Suprapubic skin (tissue), 4 donors: ENCODE measurements around the gene HAUS7. TPM values are rescaled to one million over a fixed set of nuclear protein-coding genes. Genes with fewer than 3 reads are reported as not detected.

Source experiments
- DNase-seq, 2 donors: peaks; one replicate each; pipeline ENCODE4 v3.0.0-alpha.2; 2019; ENCODE audit warnings: low spot score in 2 of 2
- H3K27ac ChIP-seq: fragments of 200-600 bp; sonication (generic); one replicate; pipeline ENCODE4 v1.5.1; 2019
- H3K27me3 ChIP-seq: fragments of 200-600 bp; sonication (generic); one replicate; pipeline ENCODE4 v1.5.1; 2019
- H3K36me3 ChIP-seq: fragments of 200-600 bp; sonication (generic); one replicate; pipeline ENCODE4 v1.5.1; 2019
- H3K4me1 ChIP-seq: fragments of 200-600 bp; sonication (generic); one replicate; pipeline ENCODE4 v1.5.1; 2019
- H3K4me3 ChIP-seq: fragments of 200-600 bp; sonication (generic); one replicate; pipeline ENCODE4 v1.5.1; 2019; ENCODE audit warnings: mild to moderate bottlenecking
- H3K9me3 ChIP-seq: fragments of 200-600 bp; sonication (generic); one replicate; pipeline ENCODE4 v1.5.1; 2019
- CTCF ChIP-seq, 2 donors: fragments of 200-600 bp in 1 of 2; fragments of 450-650 bp in 1 of 2; sonication (generic) in 1 of 2; IDR thresholded peaks; one replicate each; pipeline ENCODE4 v1.5.1; 2016 to 2019; ENCODE audit warnings: antibody characterized with exemption in 2 of 2, mild to moderate bottlenecking in 1 of 2, moderate library complexity in 1 of 2
- EP300 ChIP-seq: sonication (generic); formaldehyde crosslinking; IDR thresholded peaks from one replicate; pipeline ENCODE4 v1.6.1; 2017; ENCODE audit warnings: antibody characterized with exemption
- POLR2A ChIP-seq, 2 donors: fragments of 450-650 bp; IDR thresholded peaks; one replicate each; pipeline ENCODE4 v1.6.1; 2017; ENCODE audit warnings: antibody characterized with exemption in 2 of 2, mild to moderate bottlenecking in 2 of 2, moderate library complexity in 2 of 2
- POLR2AphosphoS5 ChIP-seq, 3 donors: sonication (generic); formaldehyde crosslinking; IDR thresholded peaks; one replicate each; pipeline ENCODE4 v1.6.1; 2017; ENCODE audit warnings: antibody characterized with exemption in 3 of 3
- WGBS: methylation state at CpG from one replicate; pipeline ENCODE4 v1.1.5; 2018; 5-methylcytosine and 5-hydroxymethylcytosine counted together
- total RNA-seq, 4 donors: library from RNA; depleted of rRNA; stranded (reverse); fragments of >200 nt; gene quantifications; one replicate each; pipeline ENCODE4 v1.1.0, GENCODE V29; 2016

HAUS7 gene
- total RNA-seq, 4 donors from 2014 or later, result 16.4 to 43.4 (median 18.9) TPM

- no peaks in the 10 kb centered on the region for H3K27me3 ChIP-seq
- H3K9me3 ChIP-seq, result no peaks in the 10 kb centered on the region
- no peaks in the 10 kb centered on the region for H3K36me3 ChIP-seq
- H3K4me3 ChIP-seq, result no peak overlapping the region
- H3K4me1 ChIP-seq, result peaks cover 51% of the 10 kb centered on the region
- H3K27ac ChIP-seq, result no peak overlapping the region
- no peak for DNase-seq
- 97% methylated on average over 5 of the region's 10 CpGs for WGBS
- TF ChIP-seq EP300, result no peak
- no peak for TF ChIP-seq POLR2A (IDR thresholded peaks at IDR 0.05)
- TF ChIP-seq POLR2AphosphoS5 (IDR thresholded peaks at IDR 0.05), result no peak
- TF ChIP-seq CTCF (IDR thresholded peaks at IDR 0.05), result no peak
Measured at GRCh38 chrX:153473126-153473525, 2.8 kb upstream of the HAUS7 start.

- no peak overlapping the region for H3K27ac ChIP-seq
- WGBS, result 63% methylated on average over 9 of the region's 11 CpGs
Measured at GRCh38 chrX:153471663-153472280, 1.4 kb upstream of the HAUS7 start.

GRCh38 chrX:153469811-153470410, 465 bp downstream of the HAUS7 start:
- 33% methylated on average over 15 of the region's 32 CpGs for WGBS
- TF ChIP-seq POLR2AphosphoS5 (IDR thresholded peaks at IDR 0.05) (no peak), EP300 (no peak), POLR2A (IDR thresholded peaks at IDR 0.05) (no peak), CTCF (IDR thresholded peaks at IDR 0.05) (no peak)
- DNase-seq, result no peak
- H3K4me3 ChIP-seq, result peak overlapping the region; percentile 56
- H3K4me1 ChIP-seq, result peaks cover 19% of the 10 kb centered on the region
- H3K9me3 ChIP-seq, result no peaks in the 10 kb centered on the region
- H3K27ac ChIP-seq, result peak overlapping the region; percentile 62
- no peaks in the 10 kb centered on the region for H3K27me3 ChIP-seq
- no peaks in the 10 kb centered on the region for H3K36me3 ChIP-seq

More at GRCh38 chrX:153471663-153472280, 1.4 kb upstream of the HAUS7 start:
- Histone ChIP-seq H3K36me3 (no peaks in the 10 kb centered on the region), H3K4me1 (peaks cover 37% of the 10 kb centered on the region), H3K4me3 (no peak overlapping the region), H3K9me3 (no peaks in the 10 kb centered on the region), H3K27me3 (no peaks in the 10 kb centered on the region)
- DNase-seq, result no peak
- TF ChIP-seq CTCF (IDR thresholded peaks at IDR 0.05), result no peak
- no peak for TF ChIP-seq POLR2AphosphoS5 (IDR thresholded peaks at IDR 0.05)
- TF ChIP-seq POLR2A (IDR thresholded peaks at IDR 0.05), result no peak
- TF ChIP-seq EP300, result no peak

- TF ChIP-seq POLR2AphosphoS5 (IDR thresholded peaks at IDR 0.05), result no peak
- no peak for TF ChIP-seq POLR2A (IDR thresholded peaks at IDR 0.05)
- no peak for TF ChIP-seq CTCF (IDR thresholded peaks at IDR 0.05)
- no peak for TF ChIP-seq EP300
- Histone ChIP-seq H3K27ac (no peak overlapping the region), H3K36me3 (peaks cover 3% of the 10 kb centered on the region), H3K4me1 (peaks cover 12% of the 10 kb centered on the region), H3K27me3 (no peaks in the 10 kb centered on the region), H3K4me3 (no peak overlapping the region), H3K9me3 (no peaks in the 10 kb centered on the region)
- 80% methylated on average over 9 of the region's 12 CpGs for WGBS
- no peak for DNase-seq
Measured at GRCh38 chrX:153468008-153468580, 2.3 kb downstream of the HAUS7 start.

GRCh38 chrX:153465691-153466380, 4.5 kb downstream of the HAUS7 start:
- Histone ChIP-seq H3K36me3 (peaks cover 3% of the 10 kb centered on the region), H3K4me3 (no peak overlapping the region), H3K27me3 (no peaks in the 10 kb centered on the region), H3K9me3 (no peaks in the 10 kb centered on the region), H3K27ac (no peak overlapping the region), H3K4me1 (peaks cover 12% of the 10 kb centered on the region)
- TF ChIP-seq CTCF (IDR thresholded peaks at IDR 0.05) (no peak), POLR2AphosphoS5 (IDR thresholded peaks at IDR 0.05) (no peak), EP300 (no peak), POLR2A (IDR thresholded peaks at IDR 0.05) (no peak)
- 85% methylated on average over 11 of the region's 19 CpGs for WGBS
- no peak for DNase-seq
